ENCODE measurements around the gene PHLPP1.

- TF ChIP-seq CTCF (IDR thresholded peaks at IDR 0.05), result no peak
- no peak for TF ChIP-seq POLR2A (IDR thresholded peaks at IDR 0.05)
- no peak for TF ChIP-seq EP300 (IDR thresholded peaks at IDR 0.05; ENCODE audit: low read depth)
- TF ChIP-seq POLR2AphosphoS5 (IDR thresholded peaks at IDR 0.05), result no peak
These were observed 126.1 kb downstream of the PHLPP1 start for GRCh38 chr18:62841405-62841804.
